Osteoblast (primary cell): ENCODE measurements around the gene HOXC10. TPM values are rescaled to one million over a fixed set of nuclear protein-coding genes. Genes with fewer than 3 reads are reported as not detected.

Experiments used
- DNase-seq: peaks from one replicate; pipeline ENCODE4 v3.0.0; 2011; ENCODE audit warnings: low spot score, mixed read lengths; ENCODE audit not compliant: insufficient read length; ENCODE audit errors: missing footprints
- H2AFZ ChIP-seq: 2 replicates; pipeline ENCODE4 v1.6.0; 2011; ENCODE audit warnings: mild to moderate bottlenecking, low read length
- H3K27ac ChIP-seq: 2 replicates; pipeline ENCODE4 v1.5.1; 2011; ENCODE audit warnings: mild to moderate bottlenecking, low read depth, low read length, moderate library complexity
- H3K27me3 ChIP-seq: 2 replicates; pipeline ENCODE4 v1.6.0; 2012; ENCODE audit warnings: mild to moderate bottlenecking, control low read depth, inconsistent platforms, low read length, moderate library complexity; ENCODE audit not compliant: insufficient read depth
- H3K36me3 ChIP-seq: 2 replicates; pipeline ENCODE4 v1.5.1; 2011; ENCODE audit warnings: mild to moderate bottlenecking, low read length, control low read depth, moderate library complexity; ENCODE audit not compliant: insufficient read depth
- H3K4me1 ChIP-seq: 2 replicates; pipeline ENCODE4 v1.5.1; 2011; ENCODE audit warnings: mild to moderate bottlenecking, low read length, control low read depth, moderate library complexity; ENCODE audit not compliant: insufficient read depth
- H3K4me2 ChIP-seq: 2 replicates; pipeline ENCODE4 v1.6.0; 2011; ENCODE audit warnings: mild to moderate bottlenecking, low read length; ENCODE audit not compliant: insufficient read depth
- H3K4me3 ChIP-seq: fragments of 200-600 bp; sonication (generic); 3 replicates; pipeline ENCODE4 v1.5.1; 2012; ENCODE audit warnings: mild to moderate bottlenecking, low read length, inconsistent platforms; ENCODE audit not compliant: insufficient read depth
- H3K79me2 ChIP-seq: 2 replicates; pipeline ENCODE4 v1.6.0; 2012; ENCODE audit warnings: mild to moderate bottlenecking, low read length, control low read depth, inconsistent platforms; ENCODE audit not compliant: insufficient read depth
- H3K9me3 ChIP-seq: 2 replicates; pipeline ENCODE4 v1.5.1; 2011; ENCODE audit warnings: low read depth, low read length, control low read depth
- H4K20me1 ChIP-seq: 2 replicates; pipeline ENCODE4 v1.6.0; 2012; ENCODE audit warnings: mild to moderate bottlenecking, low read length, control low read depth; ENCODE audit not compliant: insufficient read depth
- CTCF ChIP-seq: IDR thresholded peaks from 2 replicates; pipeline ENCODE4 v1.5.1; 2011; ENCODE audit warnings: mild to moderate bottlenecking, low read depth, low read length, moderate library complexity; ENCODE audit errors: extremely low read depth
- total RNA-seq: library from RNA; depleted of rRNA; stranded (reverse); fragments of >200 nt; gene quantifications from 2 replicates; pipeline ENCODE4 v1.2.3, GENCODE V29; 2012

The HOXC10 gene
- total RNA-seq, 1 donor = 11.2 TPM

GRCh38 chr12:53955036-53955775, 29.7 kb upstream of the HOXC10 start:
- no peaks in the 10 kb centered on the region for H3K36me3 ChIP-seq
- no peak for TF ChIP-seq CTCF
- no peaks in the 10 kb centered on the region for H4K20me1 ChIP-seq
- H3K79me2 ChIP-seq = no peaks in the 10 kb centered on the region
- H3K27me3 ChIP-seq = peaks cover 100% of the 10 kb centered on the region
- H3K4me3 ChIP-seq = no peak overlapping the region
- H2AFZ ChIP-seq = no peak overlapping the region
- H3K4me2 ChIP-seq = no peak overlapping the region
- H3K9me3 ChIP-seq = no peaks in the 10 kb centered on the region
- no peak overlapping the region for H3K27ac ChIP-seq
- H3K4me1 ChIP-seq = no peaks in the 10 kb centered on the region
- DNase-seq = peak; percentile 73

DNA sequence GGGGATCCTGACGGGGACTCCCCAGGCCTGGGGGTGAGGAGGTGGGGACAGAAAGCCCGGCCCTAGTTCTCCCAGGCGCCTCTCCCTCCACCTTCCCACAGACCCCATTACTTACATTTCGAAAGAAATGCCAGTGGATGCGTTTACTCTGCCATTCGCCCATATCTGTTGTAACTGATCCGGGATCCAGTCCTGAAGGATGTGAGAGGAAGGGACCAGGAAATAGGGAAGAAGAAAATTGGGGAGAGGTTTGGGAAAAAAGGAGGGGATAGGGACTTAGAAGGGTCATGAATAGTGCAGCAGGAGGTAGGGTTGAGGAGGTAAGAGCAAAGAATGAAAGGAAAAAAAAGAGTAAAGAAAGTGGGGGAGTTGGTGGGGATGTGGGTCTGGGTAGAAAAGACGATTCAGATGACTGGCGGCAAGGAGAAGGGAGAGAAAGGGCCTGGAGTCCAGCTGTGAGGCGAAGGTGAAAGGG, 29.1 kb upstream of the HOXC10 start:
- H3K4me1 ChIP-seq = no peaks in the 10 kb centered on the region
- H3K27ac ChIP-seq = no peak overlapping the region
- no peak for TF ChIP-seq CTCF
- H3K4me3 ChIP-seq = no peak overlapping the region
- no peaks in the 10 kb centered on the region for H3K9me3 ChIP-seq
- H3K27me3 ChIP-seq = peaks cover 100% of the 10 kb centered on the region
- H2AFZ ChIP-seq = no peak overlapping the region
- peak; percentile 73 for DNase-seq
- H3K79me2 ChIP-seq = no peaks in the 10 kb centered on the region
- no peaks in the 10 kb centered on the region for H3K36me3 ChIP-seq
- no peaks in the 10 kb centered on the region for H4K20me1 ChIP-seq
- no peak overlapping the region for H3K4me2 ChIP-seq

- Histone ChIP-seq H3K27me3 (peaks cover 100% of the 10 kb centered on the region), H3K9me3 (no peaks in the 10 kb centered on the region)
- no peak for TF ChIP-seq CTCF
Measured at GRCh38 chr12:53956251-53956887, 28.6 kb upstream of the HOXC10 start.

GRCh38 chr12:53956914-53957536, 27.9 kb upstream of the HOXC10 start:
- H3K4me3 ChIP-seq = no peak overlapping the region
- H2AFZ ChIP-seq = no peak overlapping the region
- peaks cover 100% of the 10 kb centered on the region for H3K27me3 ChIP-seq
- no peak overlapping the region for H3K27ac ChIP-seq
- no peaks in the 10 kb centered on the region for H3K9me3 ChIP-seq
- no peak overlapping the region for H3K4me2 ChIP-seq
- H4K20me1 ChIP-seq = no peaks in the 10 kb centered on the region
- DNase-seq = peak; percentile 80
- H3K4me1 ChIP-seq = no peaks in the 10 kb centered on the region
- H3K36me3 ChIP-seq = no peaks in the 10 kb centered on the region
- no peak for TF ChIP-seq CTCF
- no peaks in the 10 kb centered on the region for H3K79me2 ChIP-seq

More at GRCh38 chr12:53956251-53956887, 28.6 kb upstream of the HOXC10 start:
- H3K79me2 ChIP-seq = no peaks in the 10 kb centered on the region
- H4K20me1 ChIP-seq = no peaks in the 10 kb centered on the region
- no peak overlapping the region for H3K4me2 ChIP-seq
- no peaks in the 10 kb centered on the region for H3K36me3 ChIP-seq
- no peaks in the 10 kb centered on the region for H3K4me1 ChIP-seq
- DNase-seq = peak; percentile 80
- no peak overlapping the region for H3K4me3 ChIP-seq
- H3K27ac ChIP-seq = no peak overlapping the region
- no peak overlapping the region for H2AFZ ChIP-seq
